ENCODE measurements around the gene INSRR.

DNA sequence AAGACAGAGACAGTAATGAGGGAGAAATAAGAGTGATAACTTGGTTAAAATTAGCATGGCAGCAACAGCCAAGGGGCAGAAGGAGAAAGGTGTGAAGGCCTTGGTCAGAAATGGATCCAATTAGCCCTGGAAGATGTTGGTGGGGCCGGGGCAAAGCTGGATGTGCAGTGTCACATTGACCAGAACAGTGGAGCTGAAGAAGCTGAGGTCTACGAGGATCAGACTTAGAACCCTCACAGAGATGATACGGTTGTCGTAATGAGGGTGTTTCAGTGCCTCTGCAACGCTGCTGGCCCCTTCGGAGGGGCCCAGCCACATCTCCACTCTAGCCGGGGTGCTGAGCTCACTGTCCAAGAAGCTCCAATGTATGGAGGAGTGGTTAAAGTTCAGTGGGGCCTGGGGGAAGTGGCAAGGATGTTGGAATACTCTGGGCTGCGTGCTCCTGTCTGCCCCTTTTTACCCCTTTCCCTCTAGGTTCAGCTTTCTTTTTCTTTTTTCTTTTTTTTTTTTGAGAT, 56.4 kb downstream of the INSRR start:
- TF ChIP-seq POLR2A (IDR thresholded peaks at IDR 0.05; ENCODE audit: extremely low read depth, insufficient read length): no peak
- TF ChIP-seq, protein P1, sequence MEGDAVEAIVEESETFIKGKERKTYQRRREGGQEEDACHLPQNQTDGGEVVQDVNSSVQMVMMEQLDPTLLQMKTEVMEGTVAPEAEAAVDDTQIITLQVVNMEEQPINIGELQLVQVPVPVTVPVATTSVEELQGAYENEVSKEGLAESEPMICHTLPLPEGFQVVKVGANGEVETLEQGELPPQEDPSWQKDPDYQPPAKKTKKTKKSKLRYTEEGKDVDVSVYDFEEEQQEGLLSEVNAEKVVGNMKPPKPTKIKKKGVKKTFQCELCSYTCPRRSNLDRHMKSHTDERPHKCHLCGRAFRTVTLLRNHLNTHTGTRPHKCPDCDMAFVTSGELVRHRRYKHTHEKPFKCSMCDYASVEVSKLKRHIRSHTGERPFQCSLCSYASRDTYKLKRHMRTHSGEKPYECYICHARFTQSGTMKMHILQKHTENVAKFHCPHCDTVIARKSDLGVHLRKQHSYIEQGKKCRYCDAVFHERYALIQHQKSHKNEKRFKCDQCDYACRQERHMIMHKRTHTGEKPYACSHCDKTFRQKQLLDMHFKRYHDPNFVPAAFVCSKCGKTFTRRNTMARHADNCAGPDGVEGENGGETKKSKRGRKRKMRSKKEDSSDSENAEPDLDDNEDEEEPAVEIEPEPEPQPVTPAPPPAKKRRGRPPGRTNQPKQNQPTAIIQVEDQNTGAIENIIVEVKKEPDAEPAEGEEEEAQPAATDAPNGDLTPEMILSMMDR (IDR thresholded peaks at IDR 0.05; ENCODE audit: low read depth, low read length): no peak
- TF ChIP-seq, protein P2, sequence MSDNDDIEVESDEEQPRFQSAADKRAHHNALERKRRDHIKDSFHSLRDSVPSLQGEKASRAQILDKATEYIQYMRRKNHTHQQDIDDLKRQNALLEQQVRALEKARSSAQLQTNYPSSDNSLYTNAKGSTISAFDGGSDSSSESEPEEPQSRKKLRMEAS (IDR thresholded peaks at IDR 0.05; ENCODE audit: low read depth, low read length): no peak
